SK-N-MC (cell line): ENCODE measurements around the gene MESD.

Experiments used
- EZH2 ChIP-seq: fragments of 200-600 bp; sonication (generic); IDR thresholded peaks from one replicate; pipeline ENCODE4 v1.6.1; 2017; ENCODE audit warnings: antibody characterized with exemption
- POLR2AphosphoS5 ChIP-seq: IDR thresholded peaks from 2 replicates; pipeline ENCODE4 v1.6.1; 2012; ENCODE audit warnings: mild to moderate bottlenecking, low read depth, low read length, borderline replicate concordance

DNA sequence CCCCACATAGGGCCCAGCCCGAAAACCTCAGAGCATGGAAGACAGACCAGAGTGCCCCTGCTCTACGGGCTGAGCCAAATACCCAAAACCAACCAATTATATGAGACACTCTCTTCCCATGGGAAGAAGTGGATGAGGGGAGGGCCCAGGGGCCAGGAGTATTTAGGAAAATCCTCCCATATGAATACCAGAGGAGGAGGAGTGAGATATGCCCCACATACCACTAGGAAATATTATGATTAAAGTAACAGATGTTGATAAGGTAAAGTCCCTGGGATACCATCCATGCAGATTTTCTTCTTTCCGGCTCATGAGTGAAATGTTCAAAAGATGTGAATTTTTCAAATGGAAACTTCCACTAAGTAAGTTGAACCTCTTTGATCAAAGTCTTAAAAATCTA lies 50.4 kb downstream of the MESD start:
- no peak for TF ChIP-seq EZH2
- TF ChIP-seq POLR2AphosphoS5, result no peak
